Chondrocyte (in vitro differentiated cells): ENCODE results near the gene MOK. TPM values are rescaled to one million over a fixed set of nuclear protein-coding genes. Genes with fewer than 3 reads are reported as not detected.
A peak's percentile ranks its signal among the peaks of the same experiment; 100 is the strongest.
"Not testable (repeated sequence)": the region's sequence is repeated elsewhere in the genome, so short reads cannot be mapped to it uniquely, and the experiment has no call there.

Experiments used
- DNase-seq: peaks from one replicate; pipeline ENCODE4 v3.0.0; 2021; ENCODE audit warnings: mixed read lengths, low spot score
- H3K27ac Mint-ChIP-seq: one replicate; pipeline ENCODE4 v1.8.0; 2021; ENCODE audit warnings: mild to moderate bottlenecking, moderate library complexity, mixed read lengths; ENCODE audit not compliant: unreplicated experiment
- H3K27me3 Mint-ChIP-seq: 2 replicates; pipeline ENCODE4 v1.8.0; 2021; ENCODE audit warnings: low read depth, mixed read lengths
- H3K36me3 Mint-ChIP-seq: 2 replicates; pipeline ENCODE4 v1.8.0; 2021; ENCODE audit warnings: low read depth, mixed read lengths
- H3K4me1 Mint-ChIP-seq: 2 replicates; pipeline ENCODE4 v1.8.0; 2021; ENCODE audit warnings: low read depth, mild to moderate bottlenecking, mixed read lengths
- H3K4me3 Mint-ChIP-seq: one replicate; pipeline ENCODE4 v1.8.0; 2021; ENCODE audit warnings: mild to moderate bottlenecking, moderate library complexity, mixed read lengths; ENCODE audit not compliant: unreplicated experiment
- H3K9me3 Mint-ChIP-seq: 2 replicates; pipeline ENCODE4 v1.8.0; 2021; ENCODE audit warnings: low read depth, mixed read lengths
- total RNA-seq: library from RNA; stranded (reverse); gene quantifications from 3 replicates; pipeline ENCODE4 v1.2.1, GENCODE V29; 2021
- TF ChIP-seq, protein P1 (sequence below): fragments of 200-600 bp; sonication (generic); IDR thresholded peaks from 2 replicates; pipeline ENCODE4 v1.5.0; 2021; ENCODE audit warnings: antibody characterized with exemption, mild to moderate bottlenecking, moderate library complexity

Gene MOK
- total RNA-seq, 1 donor from 2014 or later, result 3.8 TPM

DNA sequence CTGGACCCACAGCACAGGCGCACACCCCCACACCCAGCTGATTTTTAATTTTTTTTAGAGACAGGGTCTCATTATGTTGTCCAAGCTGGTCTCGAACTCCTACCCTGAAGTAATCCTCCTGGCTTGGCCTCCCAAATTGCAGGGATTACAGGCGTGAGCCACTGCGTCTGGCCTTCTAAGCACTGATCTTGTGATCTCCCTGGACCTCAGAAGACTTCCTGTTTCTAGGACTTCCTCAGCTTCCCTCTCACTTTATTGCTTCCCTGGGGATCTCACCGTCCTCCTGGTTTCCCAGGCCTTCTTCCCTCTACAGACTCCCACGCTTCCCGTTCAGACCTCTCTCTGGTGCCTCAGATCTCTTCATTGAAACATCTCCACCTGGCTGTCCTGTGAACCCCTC, 28.4 kb upstream of the MOK start:
- Mint-ChIP-seq H3K36me3 (peaks cover 17% of the 10 kb centered on the region), H3K4me3 (no peak overlapping the region), H3K27ac (no peak overlapping the region), H3K27me3 (no peaks in the 10 kb centered on the region), H3K4me1 (no peaks in the 10 kb centered on the region), H3K9me3 (no peaks in the 10 kb centered on the region)
- TF ChIP-seq, protein P1, sequence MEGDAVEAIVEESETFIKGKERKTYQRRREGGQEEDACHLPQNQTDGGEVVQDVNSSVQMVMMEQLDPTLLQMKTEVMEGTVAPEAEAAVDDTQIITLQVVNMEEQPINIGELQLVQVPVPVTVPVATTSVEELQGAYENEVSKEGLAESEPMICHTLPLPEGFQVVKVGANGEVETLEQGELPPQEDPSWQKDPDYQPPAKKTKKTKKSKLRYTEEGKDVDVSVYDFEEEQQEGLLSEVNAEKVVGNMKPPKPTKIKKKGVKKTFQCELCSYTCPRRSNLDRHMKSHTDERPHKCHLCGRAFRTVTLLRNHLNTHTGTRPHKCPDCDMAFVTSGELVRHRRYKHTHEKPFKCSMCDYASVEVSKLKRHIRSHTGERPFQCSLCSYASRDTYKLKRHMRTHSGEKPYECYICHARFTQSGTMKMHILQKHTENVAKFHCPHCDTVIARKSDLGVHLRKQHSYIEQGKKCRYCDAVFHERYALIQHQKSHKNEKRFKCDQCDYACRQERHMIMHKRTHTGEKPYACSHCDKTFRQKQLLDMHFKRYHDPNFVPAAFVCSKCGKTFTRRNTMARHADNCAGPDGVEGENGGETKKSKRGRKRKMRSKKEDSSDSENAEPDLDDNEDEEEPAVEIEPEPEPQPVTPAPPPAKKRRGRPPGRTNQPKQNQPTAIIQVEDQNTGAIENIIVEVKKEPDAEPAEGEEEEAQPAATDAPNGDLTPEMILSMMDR, result no peak
- no peak for DNase-seq

DNA sequence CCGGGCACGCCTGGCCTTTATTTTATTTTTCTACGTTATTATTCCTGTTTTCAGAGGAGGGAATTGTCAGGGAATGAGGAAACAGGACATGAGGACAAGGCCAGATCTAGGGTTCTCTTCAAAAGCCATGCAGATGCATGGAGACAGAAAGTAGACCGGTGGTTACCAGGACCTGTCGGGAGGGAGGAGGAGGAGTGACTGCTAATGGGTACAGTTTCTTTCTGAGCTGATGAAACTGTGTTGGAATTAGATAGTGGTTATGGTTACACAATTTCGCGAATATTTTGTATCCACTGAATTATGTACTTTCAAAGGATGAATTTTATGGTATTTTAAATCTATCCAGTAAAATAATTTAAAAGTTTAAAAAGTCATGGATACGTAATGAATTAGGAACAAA, 25.8 kb upstream of the MOK start:
- H3K27ac Mint-ChIP-seq, result no peak overlapping the region
- TF ChIP-seq, protein P1, result no peak
- no peaks in the 10 kb centered on the region for H3K4me1 Mint-ChIP-seq
- DNase-seq, result no peak
- no peaks in the 10 kb centered on the region for H3K27me3 Mint-ChIP-seq
- H3K36me3 Mint-ChIP-seq, result peaks cover 10% of the 10 kb centered on the region
- H3K9me3 Mint-ChIP-seq, result no peaks in the 10 kb centered on the region
- no peak overlapping the region for H3K4me3 Mint-ChIP-seq

DNA sequence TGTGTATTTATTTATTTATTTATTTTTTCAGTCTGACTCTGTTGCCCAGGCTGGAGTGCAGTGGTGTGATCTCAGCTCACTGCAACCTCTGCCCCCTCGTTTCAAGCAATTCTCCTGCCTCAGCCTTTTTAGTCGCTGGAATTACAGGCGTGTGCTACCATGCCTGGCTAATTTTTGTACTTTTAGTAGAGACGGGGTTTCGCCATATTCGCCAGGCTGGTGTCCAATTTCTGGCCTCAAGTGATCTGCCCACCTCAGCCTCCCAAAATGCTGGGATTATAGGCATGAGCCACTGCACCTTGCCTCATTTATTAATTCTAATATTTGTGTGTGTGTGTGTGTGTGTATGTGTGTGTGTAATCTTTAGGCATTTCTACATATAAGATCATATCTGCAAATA, 24.4 kb upstream of the MOK start:
- not testable (repeated sequence) for H3K4me1 Mint-ChIP-seq, H3K4me3 Mint-ChIP-seq, H3K27me3 Mint-ChIP-seq, DNase-seq, H3K36me3 Mint-ChIP-seq, H3K27ac Mint-ChIP-seq, H3K9me3 Mint-ChIP-seq

DNA sequence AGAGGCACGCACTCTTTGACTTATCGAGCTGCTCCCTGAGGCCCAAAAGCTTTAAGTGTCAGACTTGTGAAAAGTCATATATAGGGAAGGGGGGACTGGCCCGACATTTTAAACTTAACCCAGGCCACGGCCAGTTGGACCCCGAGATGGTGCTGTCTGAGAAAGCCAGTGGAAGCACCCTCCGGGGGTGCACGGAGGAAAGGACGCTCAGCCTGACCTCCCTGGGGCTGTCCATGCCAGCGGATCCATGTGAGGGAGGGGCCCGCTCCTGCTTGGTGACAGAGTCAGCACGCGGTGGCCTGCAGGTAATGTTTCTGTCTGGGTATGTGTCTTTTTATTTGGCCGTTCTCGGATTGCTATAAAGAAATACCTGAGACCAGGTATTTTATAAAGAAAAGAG, 21.6 kb upstream of the MOK start:
- H3K27me3 Mint-ChIP-seq, result no peaks in the 10 kb centered on the region
- TF ChIP-seq, protein P1, result no peak
- H3K9me3 Mint-ChIP-seq, result no peaks in the 10 kb centered on the region
- H3K4me3 Mint-ChIP-seq, result no peak overlapping the region
- H3K4me1 Mint-ChIP-seq, result peaks cover 7% of the 10 kb centered on the region
- peaks cover 2% of the 10 kb centered on the region for H3K36me3 Mint-ChIP-seq
- DNase-seq, result no peak
- no peak overlapping the region for H3K27ac Mint-ChIP-seq

DNA sequence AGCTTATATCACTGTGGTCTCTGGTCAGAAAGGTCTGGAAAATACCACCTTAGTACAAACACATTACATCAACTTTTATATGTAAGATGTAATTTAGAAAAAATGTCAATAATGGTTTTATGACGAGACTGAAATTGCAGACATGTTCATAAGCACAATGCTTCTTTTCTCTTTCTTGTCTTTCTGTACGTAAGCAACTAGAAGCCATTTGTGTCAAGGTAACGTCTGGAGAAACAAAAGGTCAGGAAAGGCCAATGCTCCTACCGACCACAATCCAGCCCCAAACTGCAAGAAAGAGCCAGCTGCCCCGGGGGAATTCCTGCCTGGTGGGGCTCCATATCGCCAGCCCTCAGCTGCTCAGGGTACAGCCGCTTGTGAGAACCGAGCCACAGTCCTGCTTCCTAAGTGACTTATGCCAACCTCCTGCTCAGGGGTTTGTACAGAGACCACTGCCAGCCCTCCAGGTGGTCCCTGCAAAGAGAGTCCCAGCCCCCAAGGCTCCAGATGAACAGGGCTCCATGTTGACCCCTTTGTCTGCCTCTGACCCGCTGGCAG, 20.9 kb upstream of the MOK start:
- Mint-ChIP-seq H3K4me3 (no peak overlapping the region), H3K4me1 (peaks cover 8% of the 10 kb centered on the region), H3K27me3 (no peaks in the 10 kb centered on the region), H3K9me3 (no peaks in the 10 kb centered on the region), H3K27ac (no peak overlapping the region), H3K36me3 (no peaks in the 10 kb centered on the region)
- TF ChIP-seq, protein P1, result no peak
- no peak for DNase-seq

DNA sequence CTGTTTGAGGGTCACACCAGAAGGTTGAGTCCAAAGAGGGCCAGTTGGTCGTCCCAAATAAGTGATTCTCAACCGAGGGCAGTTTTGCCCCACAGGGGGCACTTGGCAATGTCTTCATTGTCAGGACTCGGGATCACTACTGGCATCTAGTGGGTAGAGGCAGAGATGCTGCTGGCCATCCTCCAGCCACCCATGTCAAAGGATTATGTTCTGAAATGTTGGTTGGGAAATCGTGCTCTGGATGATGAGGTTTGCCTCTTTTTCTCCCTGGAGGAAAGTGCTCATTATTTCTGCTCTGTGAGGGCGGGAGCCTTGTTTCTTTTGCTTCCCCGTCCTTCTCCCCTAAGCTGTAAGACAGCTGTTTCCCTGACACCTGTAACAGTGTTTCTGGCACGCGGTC, 18.1 kb upstream of the MOK start:
- Mint-ChIP-seq H3K27ac (peak overlapping the region; percentile 11), H3K4me1 (peaks cover 26% of the 10 kb centered on the region), H3K36me3 (no peaks in the 10 kb centered on the region), H3K27me3 (no peaks in the 10 kb centered on the region), H3K9me3 (no peaks in the 10 kb centered on the region), H3K4me3 (no peak overlapping the region)
- TF ChIP-seq, protein P1, result peak; percentile 85
- no peak for DNase-seq
